ENCODE data around the gene PEAK1. TPM values are rescaled to one million over a fixed set of nuclear protein-coding genes. Genes with fewer than 3 reads are reported as not detected.

Gene PEAK1
- total and polyA plus RNA-seq, 2 donors (not counting 1 experiment from before 2014, with no cell fraction given), result 61.0 to 91.8 TPM

- Histone ChIP-seq H2AFZ (ENCODE audit: low read length) (no peak overlapping the region), H3K4me1 (ENCODE audit: control insufficient read depth, extremely low read depth, insufficient read depth, low read length) (peaks cover 4% of the 10 kb centered on the region), H3K27me3 (ENCODE audit: control insufficient read depth, insufficient read depth, low read length) (no peaks in the 10 kb centered on the region), H3K27ac (ENCODE audit: insufficient read depth, low read length) (no peak overlapping the region), H3K36me3 (ENCODE audit: control insufficient read depth, insufficient read depth, low read length) (no peaks in the 10 kb centered on the region), H3K4me2 (ENCODE audit: extremely low read depth, insufficient read depth, low read length) (no peak overlapping the region), H3K4me3 (replicated peaks in 1 of 4; ENCODE audit: control extremely low read depth in 1 of 4, insufficient read depth in 1 of 4, low read depth in 3 of 4, low read length in 4 of 4) (no peak overlapping the region), H4K20me1 (ENCODE audit: control insufficient read depth, extremely low read depth, insufficient read depth, low read length) (no peaks in the 10 kb centered on the region), H3K9me3 (ENCODE audit: control insufficient read depth, insufficient read depth, low read depth, low read length) (no peaks in the 10 kb centered on the region), H3K79me2 (ENCODE audit: control insufficient read depth, insufficient read depth, low read length) (peaks cover 20% of the 10 kb centered on the region), H3K9ac (ENCODE audit: insufficient read depth, low read length) (no peak overlapping the region)
- DNase-seq (ENCODE audit: low read depth in 2 of 2), result no peak
- TF ChIP-seq CTCF (conservative IDR thresholded peaks at IDR 0.05 in 1 of 2, IDR thresholded peaks at IDR 0.05 in 1 of 2; ENCODE audit: low read depth in 1 of 2, low read length in 2 of 2) (no peak), EZH2 (IDR thresholded peaks at IDR 0.05; ENCODE audit: low read length, missing control alignments) (no peak)
Observed at GRCh38 chr15:77329202-77329601, 90.7 kb downstream of the PEAK1 start.

GRCh38 chr15:77327844-77328529 lies 91.9 kb downstream of the PEAK1 start:
- H3K79me2 ChIP-seq (ENCODE audit: control insufficient read depth, insufficient read depth, low read length), result peaks cover 25% of the 10 kb centered on the region

GRCh38 chr15:77327168-77327567 lies 92.7 kb downstream of the PEAK1 start:
- Histone ChIP-seq H3K4me3 (replicated peaks in 1 of 4; ENCODE audit: control extremely low read depth in 1 of 4, insufficient read depth in 1 of 4, low read depth in 3 of 4, low read length in 4 of 4) (no peak overlapping the region), H3K79me2 (ENCODE audit: control insufficient read depth, insufficient read depth, low read length) (peaks cover 25% of the 10 kb centered on the region), H3K27ac (ENCODE audit: insufficient read depth, low read length) (no peak overlapping the region), H3K36me3 (ENCODE audit: control insufficient read depth, insufficient read depth, low read length) (no peaks in the 10 kb centered on the region), H3K4me2 (ENCODE audit: extremely low read depth, insufficient read depth, low read length) (no peak overlapping the region), H2AFZ (ENCODE audit: low read length) (no peak overlapping the region), H3K9ac (ENCODE audit: insufficient read depth, low read length) (no peak overlapping the region), H3K27me3 (ENCODE audit: control insufficient read depth, insufficient read depth, low read length) (no peaks in the 10 kb centered on the region), H3K9me3 (ENCODE audit: control insufficient read depth, insufficient read depth, low read depth, low read length) (no peaks in the 10 kb centered on the region), H3K4me1 (ENCODE audit: control insufficient read depth, extremely low read depth, insufficient read depth, low read length) (peaks cover 4% of the 10 kb centered on the region), H4K20me1 (ENCODE audit: control insufficient read depth, extremely low read depth, insufficient read depth, low read length) (no peaks in the 10 kb centered on the region)
- TF ChIP-seq EZH2 (IDR thresholded peaks at IDR 0.05; ENCODE audit: low read length, missing control alignments), result no peak
- TF ChIP-seq CTCF (conservative IDR thresholded peaks at IDR 0.05 in 1 of 2, IDR thresholded peaks at IDR 0.05 in 1 of 2; ENCODE audit: low read depth in 1 of 2, low read length in 2 of 2), result no peak
- peak in 1 of 2 donors; percentile 21 for DNase-seq (ENCODE audit: low read depth in 2 of 2)

More at GRCh38 chr15:77327844-77328529, 91.9 kb downstream of the PEAK1 start:
- H3K9ac ChIP-seq (ENCODE audit: insufficient read depth, low read length), result no peak overlapping the region
- no peak overlapping the region for H3K27ac ChIP-seq (ENCODE audit: insufficient read depth, low read length)
- TF ChIP-seq CTCF (conservative IDR thresholded peaks at IDR 0.05 in 1 of 2, IDR thresholded peaks at IDR 0.05 in 1 of 2; ENCODE audit: low read depth in 1 of 2, low read length in 2 of 2) (no peak), EZH2 (IDR thresholded peaks at IDR 0.05; ENCODE audit: low read length, missing control alignments) (no peak)
- no peak overlapping the region for H2AFZ ChIP-seq (ENCODE audit: low read length)
- H3K4me1 ChIP-seq (ENCODE audit: control insufficient read depth, extremely low read depth, insufficient read depth, low read length), result peaks cover 4% of the 10 kb centered on the region
- H4K20me1 ChIP-seq (ENCODE audit: control insufficient read depth, extremely low read depth, insufficient read depth, low read length), result no peaks in the 10 kb centered on the region
- H3K4me3 ChIP-seq (replicated peaks in 1 of 4; ENCODE audit: control extremely low read depth in 1 of 4, insufficient read depth in 1 of 4, low read depth in 3 of 4, low read length in 4 of 4), result no peak overlapping the region
- H3K36me3 ChIP-seq (ENCODE audit: control insufficient read depth, insufficient read depth, low read length), result no peaks in the 10 kb centered on the region
- H3K9me3 ChIP-seq (ENCODE audit: control insufficient read depth, insufficient read depth, low read depth, low read length), result no peaks in the 10 kb centered on the region
- DNase-seq (ENCODE audit: low read depth in 2 of 2), result no peak
- no peaks in the 10 kb centered on the region for H3K27me3 ChIP-seq (ENCODE audit: control insufficient read depth, insufficient read depth, low read length)
- H3K4me2 ChIP-seq (ENCODE audit: extremely low read depth, insufficient read depth, low read length), result no peak overlapping the region

Measured in fibroblast of lung (primary cell).